Endothelial cell of umbilical vein (primary cell): ENCODE results near the gene MAPK11.

Experiments used
- EZH2 ChIP-seq: IDR thresholded peaks from 2 replicates; pipeline ENCODE4 v1.6.1; 2012; ENCODE audit warnings: borderline replicate concordance, low read depth, mild to moderate bottlenecking, moderate library complexity, low read length, inconsistent platforms; ENCODE audit not compliant: severe bottlenecking
- GATA2 ChIP-seq: IDR thresholded peaks from 2 replicates; pipeline ENCODE4 v1.7.0; 2011; ENCODE audit warnings: low read depth, mild to moderate bottlenecking, moderate library complexity, mixed read lengths, low read length; ENCODE audit not compliant: insufficient read length, insufficient read depth
- MYC ChIP-seq: IDR thresholded peaks from one replicate; pipeline ENCODE4 v1.6.1; 2011; ENCODE audit warnings: mild to moderate bottlenecking, low read depth, low read length
- POLR2A ChIP-seq: IDR thresholded peaks from 2 replicates; pipeline ENCODE4 v1.6.1; 2012; ENCODE audit warnings: low read depth, mild to moderate bottlenecking, control low read depth, low read length
- POLR2AphosphoS5 ChIP-seq: IDR thresholded peaks from 2 replicates; pipeline ENCODE4 v1.6.1; 2012; ENCODE audit warnings: low read depth, mild to moderate bottlenecking, control low read depth, low read length, moderate library complexity; ENCODE audit not compliant: insufficient read depth
- TF ChIP-seq, protein P1 (sequence below), 2 donors: IDR thresholded peaks; 1 replicate in 1 of 2; 2 replicates in 1 of 2; pipeline ENCODE4 v1.5.1; 2011; ENCODE audit warnings: low read length in 2 of 2, mild to moderate bottlenecking in 2 of 2, moderate library complexity in 2 of 2, control low read depth in 1 of 2, inconsistent platforms in 1 of 2, low read depth in 1 of 2; ENCODE audit not compliant: insufficient read depth in 1 of 2; ENCODE audit errors: extremely low read depth in 1 of 2

DNA sequence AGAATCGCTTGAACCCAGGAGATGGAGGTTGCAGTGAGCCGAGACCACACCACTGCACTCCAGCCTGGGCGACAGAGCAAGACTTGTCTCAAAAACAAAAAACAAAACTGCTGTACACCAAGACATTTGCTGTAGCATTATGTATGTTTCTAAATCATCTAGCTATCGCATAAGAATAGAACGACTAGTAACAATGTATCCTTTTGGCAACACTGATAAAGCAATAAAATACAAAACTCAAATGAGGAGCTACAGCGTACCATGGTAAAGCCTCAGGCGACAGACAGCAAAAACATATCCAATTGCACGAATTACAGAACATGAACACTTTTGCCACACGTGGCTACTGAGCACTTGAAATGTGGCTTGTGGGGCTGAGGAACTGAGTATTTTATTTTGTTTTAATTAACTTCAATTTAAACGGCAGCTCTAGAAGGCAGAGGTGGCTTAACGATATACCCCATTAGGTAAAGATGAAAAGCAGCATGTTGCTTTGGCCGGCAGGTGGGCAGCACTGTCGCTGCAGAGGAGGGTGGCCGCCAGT lies 27.7 kb downstream of the MAPK11 start:
- TF ChIP-seq, protein P1, sequence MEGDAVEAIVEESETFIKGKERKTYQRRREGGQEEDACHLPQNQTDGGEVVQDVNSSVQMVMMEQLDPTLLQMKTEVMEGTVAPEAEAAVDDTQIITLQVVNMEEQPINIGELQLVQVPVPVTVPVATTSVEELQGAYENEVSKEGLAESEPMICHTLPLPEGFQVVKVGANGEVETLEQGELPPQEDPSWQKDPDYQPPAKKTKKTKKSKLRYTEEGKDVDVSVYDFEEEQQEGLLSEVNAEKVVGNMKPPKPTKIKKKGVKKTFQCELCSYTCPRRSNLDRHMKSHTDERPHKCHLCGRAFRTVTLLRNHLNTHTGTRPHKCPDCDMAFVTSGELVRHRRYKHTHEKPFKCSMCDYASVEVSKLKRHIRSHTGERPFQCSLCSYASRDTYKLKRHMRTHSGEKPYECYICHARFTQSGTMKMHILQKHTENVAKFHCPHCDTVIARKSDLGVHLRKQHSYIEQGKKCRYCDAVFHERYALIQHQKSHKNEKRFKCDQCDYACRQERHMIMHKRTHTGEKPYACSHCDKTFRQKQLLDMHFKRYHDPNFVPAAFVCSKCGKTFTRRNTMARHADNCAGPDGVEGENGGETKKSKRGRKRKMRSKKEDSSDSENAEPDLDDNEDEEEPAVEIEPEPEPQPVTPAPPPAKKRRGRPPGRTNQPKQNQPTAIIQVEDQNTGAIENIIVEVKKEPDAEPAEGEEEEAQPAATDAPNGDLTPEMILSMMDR (IDR thresholded peaks at IDR 0.05; ENCODE audit: extremely low read depth in 1 of 2, insufficient read depth in 1 of 2, low read depth in 1 of 2, low read length in 2 of 2): no peak
- TF ChIP-seq MYC: no peak
- no peak for TF ChIP-seq POLR2A
- TF ChIP-seq EZH2: no peak
- no peak for TF ChIP-seq POLR2AphosphoS5
- no peak for TF ChIP-seq GATA2
